CD4-positive, alpha-beta T cell treated with Interleukin-12 subunit alpha and Interleukin-12 subunit beta, for 1 hour (primary cell): ENCODE measurements around the gene MTCL1.

ENCODE experiments used
- DNase-seq: peaks from one replicate; pipeline ENCODE4 v3.0.0-alpha.2; 2020

Gene MTCL1

DNA sequence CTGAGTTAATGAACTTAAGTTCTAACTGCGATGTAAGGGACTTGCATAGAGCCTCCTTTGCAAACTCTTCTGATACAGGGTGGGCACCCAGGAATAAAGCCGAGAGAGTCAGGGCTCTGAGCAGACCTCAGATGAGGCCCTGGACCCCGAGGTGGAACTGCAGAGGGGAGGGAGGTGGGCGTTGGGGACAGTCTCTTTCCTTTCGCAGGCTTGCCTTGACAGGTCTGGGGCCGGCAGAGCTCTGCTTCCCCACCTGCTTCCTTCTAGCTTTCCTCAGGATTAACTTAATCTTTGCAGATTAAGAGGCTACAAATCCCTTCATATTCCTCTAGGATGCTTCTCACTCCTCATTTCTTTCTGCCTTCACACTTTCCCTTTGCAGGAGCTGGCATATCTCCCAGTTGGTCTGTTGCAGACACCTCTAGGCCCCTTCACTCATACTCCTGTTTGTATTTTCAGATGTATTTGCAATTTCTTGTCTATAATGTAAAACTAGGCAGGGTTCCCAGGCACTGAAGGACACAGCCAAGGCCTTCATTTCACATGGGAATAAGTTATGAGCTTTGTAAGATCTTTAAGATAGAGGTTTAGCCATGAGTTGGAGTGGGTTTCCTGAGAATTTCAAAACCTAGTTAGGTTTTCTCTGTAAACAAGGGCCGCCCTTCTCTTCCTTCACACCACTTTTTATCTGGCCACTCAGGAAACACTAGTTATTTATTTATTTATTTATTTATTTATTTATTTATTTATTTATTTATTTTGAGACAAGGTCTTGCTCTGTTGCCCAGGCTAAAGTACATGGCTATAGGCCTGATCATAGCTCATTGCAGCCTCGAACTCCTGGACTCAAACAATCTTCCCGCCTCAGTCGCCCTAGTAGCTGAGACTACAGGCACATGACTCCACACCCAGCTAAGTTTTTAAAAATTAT, 70.9 kb downstream of the MTCL1 start:
- no peak for DNase-seq

DNA sequence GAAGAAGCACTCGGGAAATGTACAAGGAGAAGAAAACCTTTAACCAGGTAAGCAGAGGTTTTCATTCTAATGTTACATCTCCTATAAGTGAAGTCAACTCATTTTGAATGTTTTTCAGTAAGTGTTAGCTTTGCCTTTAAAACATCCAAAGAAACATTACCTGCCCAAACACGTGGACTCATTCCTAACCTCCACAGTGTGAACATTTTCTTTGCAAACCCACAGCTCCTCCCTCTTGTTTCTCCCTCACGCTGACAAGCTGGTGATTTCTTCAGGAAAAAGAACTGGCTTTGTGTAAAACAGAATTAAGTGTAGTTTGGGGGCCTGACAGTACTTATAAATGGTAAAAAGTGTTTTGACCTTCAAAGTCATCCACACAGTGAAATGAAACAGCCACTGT, 72.5 kb downstream of the MTCL1 start:
- DNase-seq: no peak

DNA sequence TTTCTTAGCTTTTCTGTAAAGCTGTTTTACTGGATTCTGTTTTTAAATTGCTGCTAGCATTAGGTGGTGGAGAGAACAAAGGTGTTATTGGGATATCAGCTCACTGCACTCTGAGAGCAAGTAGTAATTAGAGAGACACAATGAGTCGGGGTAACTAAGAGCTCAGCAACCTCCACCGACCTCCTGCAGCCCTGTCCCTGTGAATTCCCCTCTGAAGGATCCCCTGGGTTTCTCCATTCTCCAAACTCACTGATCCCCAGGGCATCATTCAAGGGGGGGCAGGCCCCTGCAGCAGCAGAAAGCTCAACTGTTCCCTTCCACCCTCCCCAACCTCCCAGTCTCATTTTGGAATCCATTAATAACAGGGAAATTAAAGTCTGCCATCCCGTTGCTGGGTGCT, 73.0 kb downstream of the MTCL1 start:
- no peak for DNase-seq

DNA sequence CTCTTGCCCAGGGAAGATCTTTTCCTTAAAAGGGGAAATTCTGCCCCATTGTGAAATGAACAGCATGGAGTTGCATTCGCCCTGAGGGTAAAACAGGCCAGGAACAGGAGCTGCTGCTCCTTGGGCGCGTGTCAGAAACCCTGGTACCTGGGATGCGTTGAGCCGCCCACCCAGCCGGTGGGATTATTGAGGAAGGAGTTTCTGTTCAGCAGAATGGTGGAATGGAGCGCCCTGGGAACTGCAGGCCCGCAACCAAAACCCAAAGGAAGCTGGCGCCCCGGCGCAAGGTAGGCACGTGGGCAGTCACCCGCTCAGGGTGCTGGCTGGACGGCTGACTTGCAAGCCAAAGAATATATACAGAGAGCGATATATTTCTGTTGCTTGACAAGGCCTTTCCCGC, 73.5 kb downstream of the MTCL1 start:
- DNase-seq: no peak

DNA sequence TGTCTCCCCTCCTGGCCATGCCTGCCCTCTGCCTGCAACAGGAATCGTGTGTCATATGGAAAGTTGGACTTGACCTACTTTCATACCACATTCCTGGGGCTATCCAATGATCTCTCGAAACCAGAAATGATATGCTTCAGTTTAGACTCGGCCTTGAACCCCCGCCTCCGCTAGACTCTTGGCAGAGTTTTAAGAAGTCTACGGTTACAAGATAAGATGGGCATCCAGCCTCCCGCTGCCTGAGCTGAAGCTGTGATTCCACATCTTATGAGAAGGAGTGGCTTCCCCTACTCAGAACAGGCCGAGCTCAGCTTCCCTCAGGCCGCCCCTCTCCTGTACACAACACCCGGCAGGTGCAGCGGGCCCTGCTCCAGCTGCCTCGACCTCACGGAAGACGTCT, 73.9 kb downstream of the MTCL1 start:
- DNase-seq: no peak

DNA sequence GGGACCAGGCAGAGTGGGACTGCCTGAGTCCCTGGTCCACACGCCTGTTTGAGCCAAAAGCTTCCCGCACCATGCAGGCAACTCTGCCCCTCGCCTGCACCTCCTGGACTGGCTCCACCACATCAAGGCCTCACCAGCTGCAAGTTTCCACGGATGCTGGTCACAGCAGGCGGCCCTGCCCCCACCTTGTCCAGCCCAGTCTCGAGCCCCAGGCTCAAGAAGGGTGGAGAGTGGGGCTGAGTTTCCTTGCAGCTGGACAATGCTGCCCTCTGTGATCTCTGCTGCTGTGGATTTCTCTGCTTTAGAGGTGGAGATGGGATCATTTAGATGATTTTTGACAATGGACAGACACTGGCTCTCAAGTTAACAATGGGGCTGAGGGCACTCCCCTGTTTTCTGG, 74.9 kb downstream of the MTCL1 start:
- DNase-seq: no peak

DNA sequence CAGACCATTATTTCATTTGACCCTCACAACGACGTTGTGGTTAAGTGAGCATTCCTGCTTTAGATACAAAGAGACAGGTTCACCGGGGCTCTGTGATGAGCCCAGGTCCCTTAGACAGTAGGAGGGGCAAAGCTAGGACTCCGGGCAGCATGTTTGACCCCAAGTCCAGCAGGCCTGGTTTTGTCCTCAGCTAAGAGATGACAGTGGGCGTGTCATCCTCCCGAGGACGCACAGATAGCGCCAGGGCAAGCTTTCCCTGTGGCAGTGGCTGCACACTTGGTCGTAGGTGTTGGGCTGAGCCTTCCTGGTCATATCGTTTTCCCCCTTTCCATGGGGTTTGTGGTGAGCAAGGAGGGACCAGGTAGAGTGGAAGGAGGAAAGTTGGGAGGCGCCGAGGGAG, 76.3 kb downstream of the MTCL1 start:
- no peak for DNase-seq

DNA sequence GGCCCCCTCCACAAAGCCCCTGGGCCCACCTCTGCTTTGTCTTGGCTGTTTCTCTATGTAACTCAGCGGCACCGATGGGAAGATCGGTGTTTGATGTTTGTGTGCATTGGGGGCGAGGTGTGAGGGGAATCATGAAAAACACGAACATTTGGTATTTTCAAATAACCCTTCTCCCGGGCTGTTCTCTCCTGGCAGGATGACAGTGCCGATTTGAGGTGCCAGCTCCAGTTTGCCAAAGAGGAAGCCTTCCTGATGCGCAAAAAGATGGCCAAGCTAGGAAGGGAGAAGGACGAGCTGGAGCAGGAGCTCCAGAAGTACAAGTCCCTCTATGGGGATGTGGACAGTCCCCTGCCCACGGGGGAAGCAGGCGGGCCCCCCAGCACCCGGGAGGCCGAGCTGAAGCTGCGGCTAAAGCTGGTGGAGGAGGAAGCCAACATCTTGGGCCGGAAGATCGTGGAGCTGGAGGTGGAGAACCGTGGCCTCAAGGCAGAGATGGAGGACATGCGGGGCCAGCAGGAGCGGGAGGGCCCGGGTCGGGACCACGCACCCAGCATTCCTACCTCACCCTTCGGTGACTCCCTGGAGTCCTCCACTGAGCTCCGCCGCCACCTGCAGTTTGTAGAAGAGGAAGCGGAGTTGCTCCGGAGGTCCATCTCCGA, 78.1 kb downstream of the MTCL1 start:
- DNase-seq: no peak

DNA sequence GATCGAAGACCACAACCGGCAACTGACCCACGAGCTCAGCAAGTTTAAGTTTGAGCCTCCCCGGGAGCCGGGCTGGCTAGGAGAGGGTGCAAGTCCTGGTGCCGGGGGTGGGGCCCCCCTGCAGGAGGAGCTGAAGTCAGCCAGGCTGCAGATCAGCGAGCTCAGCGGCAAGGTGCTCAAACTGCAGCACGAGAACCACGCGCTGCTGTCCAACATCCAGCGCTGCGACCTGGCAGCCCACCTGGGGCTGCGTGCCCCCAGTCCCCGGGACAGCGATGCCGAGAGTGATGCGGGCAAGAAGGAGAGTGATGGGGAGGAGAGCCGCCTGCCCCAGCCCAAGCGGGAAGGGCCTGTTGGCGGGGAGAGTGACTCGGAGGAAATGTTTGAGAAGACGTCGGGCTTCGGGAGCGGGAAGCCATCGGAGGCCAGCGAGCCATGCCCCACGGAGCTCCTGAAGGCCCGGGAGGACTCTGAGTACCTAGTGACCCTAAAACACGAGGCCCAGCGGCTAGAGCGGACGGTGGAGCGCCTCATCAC, 78.7 kb downstream of the MTCL1 start:
- DNase-seq: no peak

DNA sequence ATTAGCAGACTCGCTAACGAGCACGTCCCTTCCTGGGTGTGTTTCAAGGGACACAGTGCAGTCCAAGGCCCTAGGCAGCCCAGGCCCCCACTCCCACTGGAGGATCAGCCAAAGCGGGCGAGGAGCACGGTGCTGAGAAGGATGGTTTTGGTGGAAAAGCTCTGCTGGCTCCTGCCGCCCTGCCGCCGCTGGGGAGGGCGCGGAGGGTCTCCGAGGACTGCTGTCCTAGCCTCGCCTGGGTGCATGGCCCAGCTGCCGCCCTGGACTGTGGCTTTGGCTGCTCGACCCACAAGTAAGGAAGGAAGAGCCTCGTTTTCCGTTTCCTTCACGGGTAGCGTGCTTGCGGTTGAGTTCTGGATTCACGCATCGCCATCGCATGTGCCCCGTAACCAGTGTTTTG, 79.9 kb downstream of the MTCL1 start:
- DNase-seq: no peak

DNA sequence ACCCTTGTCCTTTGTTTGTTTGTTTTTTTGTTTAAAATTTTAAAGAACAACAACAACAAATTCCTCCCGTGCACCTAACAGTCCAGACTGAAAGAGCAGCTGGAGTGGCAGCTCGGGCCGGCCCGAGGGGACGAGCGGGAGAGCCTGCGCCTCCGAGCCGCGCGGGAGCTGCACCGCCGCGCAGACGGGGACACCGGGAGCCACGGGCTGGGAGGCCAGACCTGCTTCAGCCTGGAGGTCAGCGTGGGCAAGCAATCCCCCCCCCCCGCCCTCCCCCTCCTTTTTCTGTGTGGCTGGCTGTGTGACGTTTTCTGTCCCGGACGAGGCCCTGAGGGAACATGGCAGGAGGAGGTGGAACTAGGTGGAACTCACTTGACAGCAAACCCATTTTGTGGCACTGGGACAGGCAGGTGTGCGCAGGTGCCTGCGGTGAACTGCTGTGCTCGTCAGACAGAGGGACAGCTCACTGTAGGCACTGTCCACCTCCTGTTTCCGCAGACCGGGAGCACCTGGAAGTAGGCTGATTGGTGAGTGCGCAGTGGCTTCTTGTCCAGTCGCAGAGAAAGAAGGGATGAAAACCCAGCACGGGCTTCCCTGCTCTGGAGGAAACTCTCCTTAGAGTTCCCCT, 80.6 kb downstream of the MTCL1 start:
- DNase-seq: no peak

DNA sequence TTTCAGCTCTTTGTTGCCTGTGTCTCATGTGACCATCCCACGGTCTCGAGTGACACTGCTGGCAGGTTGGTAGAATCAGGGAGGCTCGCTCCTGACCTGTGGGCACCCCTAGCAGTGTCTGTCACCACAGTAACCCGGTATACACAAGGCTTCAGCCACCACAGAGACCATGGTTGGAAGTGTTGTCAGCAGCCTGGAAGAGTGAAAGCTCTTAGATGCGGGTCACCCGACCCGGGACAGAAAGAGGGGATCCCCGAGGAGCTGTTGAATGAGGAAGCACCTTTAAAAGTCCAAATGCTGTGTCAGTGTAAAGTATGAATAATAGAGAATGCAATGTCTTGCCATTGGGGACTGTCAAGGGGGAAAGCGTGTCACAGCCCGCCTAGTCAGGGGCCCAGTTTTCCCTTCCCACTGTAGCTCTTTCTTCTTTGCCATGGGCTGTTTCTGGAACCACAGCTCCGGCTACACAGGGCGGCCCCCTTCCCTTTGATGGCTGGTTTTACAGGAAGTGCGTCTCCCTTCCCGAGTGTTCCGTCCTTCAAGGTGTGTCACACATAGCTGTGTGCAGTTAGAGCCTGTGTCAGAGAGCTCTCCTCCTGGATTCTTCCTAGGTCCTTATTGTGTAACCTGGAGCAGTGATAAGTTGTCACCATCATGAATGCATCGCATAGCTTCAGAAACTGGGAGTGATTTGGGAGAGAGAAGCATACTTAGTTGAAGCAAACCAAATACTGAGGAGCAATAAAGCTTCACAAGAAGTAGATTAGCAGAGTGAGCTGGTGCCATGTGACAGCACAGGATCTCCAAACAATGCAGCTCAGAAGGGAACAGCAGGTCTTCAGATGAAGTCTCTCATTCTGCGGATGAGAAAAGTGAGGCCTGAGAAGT, 81.4 kb downstream of the MTCL1 start:
- no peak for DNase-seq

DNA sequence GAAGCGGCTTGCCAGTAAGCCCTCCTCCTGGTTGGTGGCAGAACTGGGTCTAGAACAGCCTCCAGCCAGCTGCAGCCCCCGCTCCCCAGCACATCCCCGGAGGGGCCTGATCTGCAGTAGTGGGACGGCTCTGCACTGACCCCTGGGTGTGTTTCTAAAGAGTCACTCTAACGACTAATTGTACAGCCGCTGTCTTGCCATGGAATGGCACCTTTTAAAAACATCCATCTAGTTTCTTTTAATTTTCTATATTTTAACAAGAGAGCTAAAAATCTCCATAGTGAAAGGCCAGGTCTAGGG, 82.0 kb downstream of the MTCL1 start:
- no peak for DNase-seq

DNA sequence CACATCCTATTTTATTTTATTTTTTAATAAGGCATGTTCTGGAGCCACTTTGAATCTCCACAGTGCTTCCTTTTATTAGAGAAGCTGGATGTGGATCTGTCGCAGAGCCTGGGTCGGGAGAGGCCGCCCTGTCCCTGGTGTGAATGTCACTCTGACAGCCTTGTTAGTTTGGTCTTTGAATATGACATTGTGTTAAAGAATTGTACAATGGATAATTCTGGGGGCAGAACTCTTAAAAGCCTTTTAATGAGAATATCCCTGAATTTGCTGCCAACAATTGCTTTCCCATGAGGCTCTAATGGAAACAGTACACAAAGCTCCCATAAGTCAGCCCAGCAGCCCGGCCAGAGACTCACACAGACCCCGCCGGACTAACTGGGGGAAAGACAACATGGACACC, 82.4 kb downstream of the MTCL1 start:
- no peak for DNase-seq

DNA sequence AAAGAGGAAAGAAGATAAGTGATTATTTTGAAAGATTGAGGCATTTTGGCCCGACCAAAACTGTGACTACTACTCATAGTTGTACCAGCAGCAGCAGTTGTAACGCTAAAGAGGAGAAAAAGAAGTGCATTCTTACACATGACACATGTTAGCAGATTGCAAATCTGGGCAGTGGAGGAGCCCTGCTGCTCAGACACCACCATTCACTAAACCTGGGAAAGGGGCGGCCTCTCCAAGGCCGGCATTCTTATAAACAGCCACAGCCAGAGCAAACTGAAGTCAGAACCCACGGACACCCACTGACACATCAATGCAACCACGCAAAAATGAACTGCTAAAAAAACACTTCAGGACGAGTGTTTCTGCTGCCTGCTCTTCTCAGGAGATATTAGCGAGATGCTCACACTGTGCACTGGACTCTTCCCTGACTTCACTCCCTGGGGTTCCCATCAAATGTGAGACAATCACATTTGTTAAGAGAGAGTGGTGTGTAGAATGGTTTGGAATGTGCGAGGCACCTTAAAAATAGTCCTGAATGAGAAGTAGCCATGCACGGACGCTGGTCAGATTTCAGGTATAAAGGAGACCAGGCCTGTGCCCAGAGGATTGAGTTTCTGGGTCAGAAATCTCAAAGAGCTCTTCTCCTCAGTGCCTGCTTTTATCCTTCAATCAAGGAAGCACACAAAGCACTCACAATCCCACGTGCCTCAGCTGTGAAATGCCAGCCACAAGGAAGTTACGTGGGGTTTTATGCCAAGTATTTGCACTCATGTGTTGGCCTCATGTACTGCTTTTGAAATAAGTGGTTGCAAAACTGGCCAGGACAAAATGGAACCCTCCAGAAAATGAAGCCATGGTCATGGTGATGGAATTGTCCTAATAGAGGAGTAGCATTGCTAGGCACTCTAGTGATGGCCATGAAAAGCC, 83.4 kb downstream of the MTCL1 start:
- DNase-seq: no peak

DNA sequence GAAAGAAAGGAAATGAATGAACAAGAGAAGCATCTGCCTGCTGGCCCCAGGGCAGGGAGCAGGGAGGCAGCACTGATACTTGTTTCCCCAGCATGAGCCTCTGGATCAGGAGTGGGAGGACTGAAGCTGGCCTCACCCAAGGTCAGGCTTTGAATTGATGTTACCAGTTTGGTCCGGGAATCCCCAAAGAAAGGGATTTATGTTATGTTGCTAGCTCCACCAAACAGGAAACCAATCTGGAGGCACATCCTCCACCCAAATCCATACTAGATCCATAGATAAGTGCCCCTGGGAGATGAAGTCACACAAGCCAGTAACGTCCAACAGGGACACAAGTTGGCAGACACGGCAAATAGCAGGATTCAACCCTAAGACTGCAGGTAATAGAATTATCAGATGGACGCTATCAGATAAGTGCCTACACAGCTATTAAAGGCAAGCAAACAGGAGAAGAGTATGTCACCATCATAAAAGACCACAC, 85.9 kb downstream of the MTCL1 start:
- DNase-seq: no peak

DNA sequence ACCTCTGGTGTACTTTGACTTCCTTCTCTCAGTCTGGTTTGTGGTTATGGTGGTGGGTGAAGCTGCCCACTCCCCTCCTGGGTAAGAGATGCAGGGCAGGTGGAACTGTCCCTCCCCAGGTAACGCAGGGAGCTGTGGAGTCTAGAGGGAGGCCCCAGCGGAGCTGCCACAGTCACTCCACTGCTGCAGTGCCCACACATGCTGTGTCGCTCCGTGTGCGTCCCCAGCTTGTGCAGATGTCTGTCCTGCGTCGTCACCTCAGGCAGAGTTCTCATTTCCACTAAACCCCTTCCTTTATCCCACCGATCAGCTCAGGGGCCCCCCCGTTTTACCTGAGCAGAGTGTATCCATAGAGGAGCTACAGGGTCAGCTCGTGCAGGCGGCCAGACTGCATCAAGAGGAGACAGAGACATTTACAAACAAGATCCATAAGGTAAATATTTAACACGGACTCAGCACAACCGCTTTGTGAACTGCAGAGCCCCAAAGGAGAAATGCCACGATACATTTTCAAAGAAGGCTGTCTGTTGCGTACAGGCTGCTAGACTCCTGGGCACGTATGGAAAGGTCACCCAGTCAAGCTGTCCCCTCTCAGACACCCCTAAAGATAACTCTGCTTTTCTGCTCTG, 87.4 kb downstream of the MTCL1 start:
- DNase-seq: no peak

DNA sequence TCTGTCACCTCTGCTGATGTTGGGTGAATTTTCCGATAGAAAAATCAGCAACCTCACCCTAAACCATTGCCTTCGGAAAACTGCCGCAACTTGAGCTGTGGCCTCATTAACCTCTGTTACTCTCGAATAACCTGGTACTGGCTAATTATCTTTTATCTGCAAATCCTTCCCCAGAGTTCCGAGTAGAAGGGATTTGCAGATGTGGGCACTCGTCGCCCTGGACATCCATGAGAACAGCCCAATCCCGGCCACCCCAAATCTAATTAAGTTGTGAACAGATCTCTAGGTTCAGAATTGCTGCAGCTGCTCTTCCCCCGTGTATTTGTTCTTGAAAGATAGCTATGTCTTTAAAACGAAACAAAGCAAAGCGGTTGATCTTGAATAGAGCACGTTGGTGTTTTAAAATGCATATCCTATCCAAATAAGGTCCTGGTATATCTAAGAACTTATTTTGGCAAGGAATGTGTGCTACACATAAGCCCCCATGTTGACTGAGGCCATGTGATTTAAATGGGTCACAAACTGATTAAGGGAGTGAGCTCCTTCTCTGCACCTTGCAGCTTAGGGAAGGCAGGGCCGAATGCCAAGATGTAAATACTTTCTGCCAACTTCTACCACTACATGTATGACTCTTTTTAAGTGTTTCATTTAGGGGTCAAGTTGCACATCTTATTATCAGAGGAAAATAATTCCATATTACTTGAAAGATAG, 88.2 kb downstream of the MTCL1 start:
- no peak for DNase-seq

DNA sequence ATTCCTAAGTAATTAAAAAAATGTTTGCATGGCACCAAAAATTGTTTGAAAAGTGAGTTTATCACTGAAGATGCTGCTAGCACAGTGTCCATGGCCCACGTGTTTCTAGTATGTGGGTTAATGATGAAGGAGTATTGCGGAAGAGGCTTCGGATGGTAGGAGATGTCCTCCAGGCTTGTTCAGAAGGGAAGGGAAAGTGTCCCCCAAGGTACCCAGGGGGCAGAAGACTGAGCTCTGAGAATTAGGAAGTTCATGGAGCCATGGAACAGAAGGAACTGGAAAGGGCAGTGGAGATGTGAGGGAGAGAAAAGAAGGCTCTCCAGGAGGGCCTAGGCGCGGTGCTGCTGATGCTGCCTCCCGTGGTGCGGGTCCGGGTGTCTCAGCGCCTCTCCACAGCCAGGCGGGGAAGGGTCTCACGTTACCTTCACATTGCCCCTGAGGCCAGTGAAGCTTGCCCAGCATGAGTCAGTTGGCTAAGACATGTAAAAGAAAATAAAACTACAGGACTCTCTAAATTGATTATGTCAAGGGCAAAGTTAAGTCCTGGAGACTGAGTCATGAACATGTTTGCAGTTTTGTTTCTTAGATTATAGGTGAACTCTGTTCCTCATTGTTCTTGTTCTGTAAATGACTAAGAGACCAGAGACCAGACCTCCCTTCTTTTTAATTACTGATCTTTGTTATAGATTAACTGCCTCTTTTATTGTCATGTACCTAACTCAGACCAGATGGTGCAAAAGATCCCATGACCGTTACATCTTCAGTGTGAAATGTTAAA, 89.0 kb downstream of the MTCL1 start:
- no peak for DNase-seq

DNA sequence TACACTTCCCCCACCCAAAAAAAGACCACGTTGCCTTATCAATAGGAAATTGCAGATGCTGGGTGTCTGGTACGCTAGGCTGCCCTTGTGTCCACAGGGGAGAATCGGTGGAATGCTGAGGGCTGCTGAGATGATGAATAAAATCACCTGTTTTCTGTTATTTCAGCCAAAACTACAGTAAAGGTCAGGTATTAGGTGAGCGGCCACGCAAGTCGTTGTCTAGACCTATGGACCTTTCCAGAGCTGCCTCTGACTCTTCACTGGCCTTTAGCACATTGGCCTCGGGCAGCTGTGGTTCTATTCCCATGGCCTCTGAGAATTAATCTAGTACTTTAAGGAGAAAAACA, 89.6 kb downstream of the MTCL1 start:
- DNase-seq: no peak
